HepG2 (cell line): ENCODE measurements around the gene PSMA4. TPM values are rescaled to one million over a fixed set of nuclear protein-coding genes. Genes with fewer than 3 reads are reported as not detected.

Experiments used
- AGO1 ChIP-seq: fragments of 200-400 bp; formaldehyde crosslinking; IDR thresholded peaks from 2 replicates; pipeline ENCODE4 v1.6.1; 2017; ENCODE audit warnings: mild to moderate bottlenecking, low read depth, low read length, moderate library complexity; ENCODE audit not compliant: poor library complexity, severe bottlenecking
- ATF1 ChIP-seq: IDR thresholded peaks from 2 replicates; pipeline ENCODE4 v1.6.1; 2016; ENCODE audit warnings: mild to moderate bottlenecking, control low read depth
- HDAC6 ChIP-seq: fragments of 200-600 bp; sonication (generic); IDR thresholded peaks from 2 replicates; pipeline ENCODE4 v1.7.0; 2017; ENCODE audit warnings: mild to moderate bottlenecking, antibody characterized with exemption, low read length, low read depth
- HHEX ChIP-seq: IDR thresholded peaks from 2 replicates; pipeline ENCODE4 v1.6.1; 2016; ENCODE audit warnings: control low read depth
- HMG20B ChIP-seq: conservative IDR thresholded peaks from 2 replicates; pipeline ENCODE4 v1.6.1; 2016; ENCODE audit warnings: missing genetic modification reagents, missing compliant biosample characterization
- MAZ ChIP-seq, 2 experiments: sonication (generic) in 1 of 2; formaldehyde crosslinking in 1 of 2; IDR thresholded peaks; 2 replicates each; pipeline versions ENCODE4 v1.5.0 to v1.6.1; 2012 to 2020; ENCODE audit warnings: low read depth in 2 of 2, mild to moderate bottlenecking in 2 of 2, borderline replicate concordance in 1 of 2, improper control_type of control experiment in 1 of 2, low read length in 1 of 2, missing genetic modification reagents in 1 of 2, moderate library complexity in 1 of 2
- MLXIP ChIP-seq: sonication (generic); formaldehyde crosslinking; IDR thresholded peaks from 2 replicates; pipeline ENCODE4 v1.9.0; 2021; ENCODE audit warnings: missing genetic modification reagents, borderline replicate concordance
- NFE2L2 ChIP-seq: fragments of 150-350 bp; IDR thresholded peaks from 2 replicates; pipeline ENCODE4 v1.6.1; 2014; ENCODE audit warnings: low read length
- PAXIP1 ChIP-seq: sonication (generic); formaldehyde crosslinking; conservative IDR thresholded peaks from 2 replicates; pipeline ENCODE4 v1.4.0; 2020; ENCODE audit warnings: mild to moderate bottlenecking, missing genetic modification reagents, moderate library complexity
- PHF20 ChIP-seq: sonication (generic); formaldehyde crosslinking; IDR thresholded peaks from 2 replicates; pipeline ENCODE4 v1.5.0; 2020; ENCODE audit warnings: mild to moderate bottlenecking, missing genetic modification reagents
- PHF21A ChIP-seq: sonication (generic); formaldehyde crosslinking; IDR thresholded peaks from 2 replicates; pipeline ENCODE4 v1.5.0; 2020; ENCODE audit warnings: mild to moderate bottlenecking, missing genetic modification reagents
- SRSF1 ChIP-seq: fragments of 200-400 bp; formaldehyde crosslinking; optimal IDR thresholded peaks from 2 replicates; pipeline ENCODE3; 2017; ENCODE audit warnings: mild to moderate bottlenecking, low read depth, low read length, moderate library complexity
- ZKSCAN1 ChIP-seq: fragments of 150-350 bp; IDR thresholded peaks from 2 replicates; pipeline ENCODE4 v1.6.1; 2014; ENCODE audit warnings: low read length
- ZNF232 ChIP-seq: sonication (generic); formaldehyde crosslinking; IDR thresholded peaks from 2 replicates; pipeline ENCODE4 v1.4.0; 2020; ENCODE audit warnings: missing genetic modification reagents, borderline replicate concordance
- ZNF543 ChIP-seq: sonication (generic); formaldehyde crosslinking; IDR thresholded peaks from 2 replicates; pipeline ENCODE4 v1.4.0; 2020; ENCODE audit warnings: mild to moderate bottlenecking, missing genetic modification reagents
- ZNF605 ChIP-seq: sonication (generic); formaldehyde crosslinking; IDR thresholded peaks from 2 replicates; pipeline ENCODE4 v1.8.0; 2022; ENCODE audit warnings: mild to moderate bottlenecking, missing genetic modification reagents
- ZNF616 ChIP-seq: sonication (generic); formaldehyde crosslinking; IDR thresholded peaks from 2 replicates; pipeline ENCODE4 v1.5.0; 2020; ENCODE audit warnings: low read depth, mild to moderate bottlenecking, missing genetic modification reagents
- ZNF670 ChIP-seq: sonication (generic); formaldehyde crosslinking; IDR thresholded peaks from 2 replicates; pipeline ENCODE4 v1.8.0; 2022; ENCODE audit warnings: mild to moderate bottlenecking, missing genetic modification reagents, borderline replicate concordance
- ZNF770 ChIP-seq: sonication (generic); formaldehyde crosslinking; IDR thresholded peaks from 2 replicates; pipeline ENCODE4 v1.5.0; 2020; ENCODE audit warnings: mild to moderate bottlenecking, missing genetic modification reagents
- ZSCAN22 ChIP-seq: sonication (generic); formaldehyde crosslinking; IDR thresholded peaks from 2 replicates; pipeline ENCODE4 v1.4.0; 2020; ENCODE audit warnings: mild to moderate bottlenecking, missing genetic modification reagents
- polyA plus RNA-seq, 8 experiments: library from polyadenylated mRNA; depleted of rRNA in 3 of 8; stranded (reverse) in 7 of 8; unstranded in 1 of 8; fragments of >200 nt; fragmentation: Illumina TruSeq in 4 of 8; extraction: Trizol in 4 of 8; gene quantifications; 2 replicates each; pipeline versions ENCODE4 v1.2.1 to v1.2.3, GENCODE V29; 2011 to 2016; ENCODE audit warnings: low read depth in 4 of 8, missing spikeins in 1 of 8, mixed read lengths in 1 of 8; ENCODE audit not compliant: insufficient read depth in 1 of 8
- total RNA-seq, 5 experiments: library from RNA; depleted of rRNA; stranded (reverse); fragments of >200 nt; fragmentation: Illumina TruSeq; extraction: Trizol; gene quantifications; 2 replicates each; pipeline ENCODE4 v1.2.3, GENCODE V29; 2016; ENCODE audit warnings: low read depth in 1 of 5

The PSMA4 gene
- total and polyA plus RNA-seq, 2 of the 13 experiments (the other 11 are each of a cell fraction or from before 2014, with no cell fraction given) = 202 to 404 TPM

- TF ChIP-seq PAXIP1 (CRISPR knock-in tag) (no peak), ATF1 (CRISPR knock-in tag) (no peak), MAZ (IDR thresholded peaks at IDR 0.05; ENCODE audit: borderline replicate concordance, low read depth, low read length) (no peak), MAZ (CRISPR knock-in tag; IDR thresholded peaks at IDR 0.05; ENCODE audit: low read depth) (no peak), PHF20 (no peak), ZNF605 (peak; percentile 95), PHF21A (peak; percentile 89), AGO1 (peak; percentile 52), ZKSCAN1 (no peak), NFE2L2 (no peak), ZSCAN22 (no peak), ZNF543 (CRISPR knock-in tag) (no peak), MLXIP (CRISPR knock-in tag) (no peak), HMG20B (CRISPR knock-in tag) (no peak), HDAC6 (no peak), ZNF670 (CRISPR knock-in tag) (no peak), SRSF1 (peak; percentile 68), ZNF616 (CRISPR knock-in tag) (no peak), ZNF232 (CRISPR knock-in tag) (no peak), HHEX (no peak), ZNF770 (peak; percentile 12; the same call in 1 of the 2 replicates)
Observed at GRCh38 chr15:78506971-78507830, 33.0 kb upstream of the PSMA4 start, which contains the start of gene HYKK (continued).
